Kidney (tissue), 14 donors: ENCODE measurements around the gene ZNF629. TPM values are rescaled to one million over a fixed set of nuclear protein-coding genes. Genes with fewer than 3 reads are reported as not detected.

Experiments
- DNase-seq, 5 donors: peaks; one replicate each; pipeline ENCODE4 v3.0.0-alpha.2; 2013 to 2020
- FAIRE-seq: peaks from 2 replicates; lab custom pipeline; 2012; peaks lifted over from hg19 to GRCh38; lab: Jason Lieb, UNC
- H3K27ac ChIP-seq, 2 donors: one replicate each; pipeline ENCODE4 v1.7.0; 2013; ENCODE audit warnings: low read depth in 2 of 2, low read length in 2 of 2, inconsistent platforms in 1 of 2
- H3K27me3 ChIP-seq: one replicate; pipeline ENCODE4 v1.7.1; 2013; ENCODE audit warnings: low read length, inconsistent platforms; ENCODE audit not compliant: control insufficient read depth, insufficient read depth
- H3K36me3 ChIP-seq, 3 donors: one replicate each; pipeline versions ENCODE4 v1.7.0 to v1.7.1; 2013; ENCODE audit warnings: low read length in 3 of 3, control low read depth in 1 of 3, inconsistent platforms in 1 of 3; ENCODE audit not compliant: insufficient read depth in 3 of 3, control insufficient read depth in 2 of 3
- H3K4me1 ChIP-seq, 3 donors: one replicate each; pipeline versions ENCODE4 v1.7.0 to v1.7.1; 2013; ENCODE audit warnings: low read length in 3 of 3, inconsistent platforms in 1 of 3, low read depth in 1 of 3; ENCODE audit not compliant: control insufficient read depth in 2 of 3, insufficient read depth in 2 of 3
- H3K4me3 ChIP-seq, 3 donors: one replicate each; pipeline versions ENCODE4 v1.7.0 to v1.8.1; 2013; ENCODE audit warnings: low read length in 3 of 3, control low read depth in 1 of 3, inconsistent platforms in 1 of 3
- H3K9ac ChIP-seq, 3 donors: one replicate each; pipeline versions ENCODE4 v1.7.0 to v1.7.1; 2013; ENCODE audit warnings: low read length in 3 of 3, control low read depth in 1 of 3, inconsistent platforms in 1 of 3
- H3K9me3 ChIP-seq, 3 donors: one replicate each; pipeline versions ENCODE4 v1.7.0 to v1.7.1; 2013; ENCODE audit warnings: low read length in 3 of 3, control low read depth in 1 of 3, inconsistent platforms in 1 of 3; ENCODE audit not compliant: control insufficient read depth in 2 of 3, insufficient read depth in 1 of 3
- CTCF ChIP-seq: IDR thresholded peaks from 3 replicates; pipeline ENCODE4 v1.5.1; 2012; ENCODE audit warnings: mild to moderate bottlenecking, moderate library complexity, borderline replicate concordance; ENCODE audit not compliant: insufficient read depth; ENCODE audit errors: extremely low read depth
- intact Hi-C: fragments of 100-400 bp; cut with DNase I; formaldehyde crosslinking; loops from one replicate; pipeline ENCODE4 v1.11.1; 2022
- polyA plus RNA-seq: library from polyadenylated mRNA; stranded (reverse); fragments of 350-450 nt; fragmentation: Illumina TruSeq; extraction: RNeasy Lipid Tissue Mini Kit (QIAGEN cat#74804); gene quantifications from one replicate; pipeline ENCODE4 v1.2.3, GENCODE V29; 2014; ENCODE audit warnings: low read depth, low replicate concordance; ENCODE audit not compliant: insufficient read depth
- total RNA-seq: library from RNA; stranded (reverse); fragmentation: NEBNext Ultra II Directional; extraction: Animal tissue kit (Norgen Biotek cat#: 25700); gene quantifications from one replicate; pipeline ENCODE4 v1.2.1, GENCODE V29; 2021
- donor health status: control.
- donor health status: control.
- donor health status: control.
- donor health status: control.
- donor health status: control.
- donor health status: DM: yes; HTN: yes; CAD: no.
- donor health status: Normal renal cell carcinoma (clear cell type).

Gene ZNF629
- total and polyA plus RNA-seq, 2 donors from 2014 or later, result 8.1 to 19.8 TPM

- FAIRE-seq (no peak), DNase-seq (no peak)
- H3K36me3 ChIP-seq, result no peaks in the 10 kb centered on the region
- H3K9ac ChIP-seq, result no peak overlapping the region
- no peaks in the 10 kb centered on the region for H3K9me3 ChIP-seq
- H3K4me1 ChIP-seq, result no peaks in the 10 kb centered on the region
- H3K4me3 ChIP-seq, result no peak overlapping the region
- no peak overlapping the region for H3K27ac ChIP-seq
- TF ChIP-seq CTCF, result no peak
- no peaks in the 10 kb centered on the region for H3K27me3 ChIP-seq
- intact Hi-C loops, result no loop called here
Measured at GRCh38 chr16:30793508-30794069, 6.6 kb upstream of the ZNF629 start.

GRCh38 chr16:30787613-30788378, 791 bp upstream of the ZNF629 start:
- TF ChIP-seq CTCF, result no peak
- Histone ChIP-seq H3K9ac (peak overlapping the region; percentile 50 to 91 (median 77)), H3K4me1 (peaks cover 0 to 6% (median 0%) of the 10 kb centered on the region in 3 donors), H3K36me3 (peaks cover 0 to 5% (median 4%) of the 10 kb centered on the region in 3 donors), H3K27me3 (no peaks in the 10 kb centered on the region), H3K27ac (peak overlapping the region; percentile 54 to 67), H3K9me3 (no peaks in the 10 kb centered on the region), H3K4me3 (peak overlapping the region; percentile 72 to 91 (median 88))
- intact Hi-C loops, result no loop called here
- FAIRE-seq (no peak), DNase-seq (no peak)

- H3K9me3 ChIP-seq, result no peaks in the 10 kb centered on the region
- H3K27ac ChIP-seq, result no peak overlapping the region
- H3K27me3 ChIP-seq, result no peaks in the 10 kb centered on the region
- no peak for TF ChIP-seq CTCF
- no peak for FAIRE-seq
- peaks cover 0 to 6% (median 0%) of the 10 kb centered on the region in 3 donors for H3K4me1 ChIP-seq
- intact Hi-C loops, result no loop called here
- peak overlapping the region; percentile 36 to 91 (median 67) for H3K4me3 ChIP-seq
- H3K36me3 ChIP-seq, result peaks cover 0 to 9% (median 5%) of the 10 kb centered on the region in 3 donors
- H3K9ac ChIP-seq, result peak overlapping the region; percentile 33 to 77 (median 37)
- peak in 4 of 5 donors; percentile 52 to 74 (median 68) for DNase-seq
Measured at GRCh38 chr16:30786115-30786935, 680 bp downstream of the ZNF629 start.
